Duodenal mucosa (tissue), 2 donors: Measurements from ENCODE around the gene C10orf90.

Experiments
- H3K27ac ChIP-seq: one replicate; pipeline ENCODE4 v1.7.0; 2013; ENCODE audit warnings: low read depth, low read length
- H3K27me3 ChIP-seq, 2 donors: one replicate each; pipeline ENCODE4 v1.7.0; 2013; ENCODE audit warnings: low read length in 2 of 2, control low read depth in 1 of 2; ENCODE audit not compliant: insufficient read depth in 2 of 2, control insufficient read depth in 1 of 2
- H3K36me3 ChIP-seq, 2 donors: one replicate each; pipeline ENCODE4 v1.7.0; 2013; ENCODE audit warnings: low read length in 2 of 2, control low read depth in 1 of 2; ENCODE audit not compliant: insufficient read depth in 2 of 2, control insufficient read depth in 1 of 2
- H3K4me1 ChIP-seq, 2 donors: one replicate each; pipeline ENCODE4 v1.7.0; 2013; ENCODE audit warnings: low read length in 2 of 2, control low read depth in 1 of 2; ENCODE audit not compliant: insufficient read depth in 2 of 2, control insufficient read depth in 1 of 2
- H3K4me3 ChIP-seq, 2 donors: one replicate each; pipeline ENCODE4 v1.7.0; 2013; ENCODE audit warnings: low read length in 2 of 2, low read depth in 1 of 2
- H3K9ac ChIP-seq, 2 donors: one replicate each; pipeline ENCODE4 v1.7.0; 2013; ENCODE audit warnings: low read length in 2 of 2, low read depth in 1 of 2
- H3K9me3 ChIP-seq, 2 donors: one replicate each; pipeline ENCODE4 v1.7.0; 2013; ENCODE audit warnings: low read length in 2 of 2, control low read depth in 1 of 2; ENCODE audit not compliant: control insufficient read depth in 1 of 2

C10orf90 gene

GRCh38 chr10:126674741-126675515 lies 4.4 kb upstream of the C10orf90 start:
- Histone ChIP-seq H3K27ac (no peak overlapping the region), H3K9ac (no peak overlapping the region), H3K36me3 (no peaks in the 10 kb centered on the region), H3K4me3 (no peak overlapping the region), H3K27me3 (no peaks in the 10 kb centered on the region), H3K9me3 (no peaks in the 10 kb centered on the region), H3K4me1 (no peaks in the 10 kb centered on the region)

GRCh38 chr10:126673565-126673964 lies 3.1 kb upstream of the C10orf90 start:
- no peaks in the 10 kb centered on the region for H3K36me3 ChIP-seq
- H3K9ac ChIP-seq = no peak overlapping the region
- H3K27ac ChIP-seq = no peak overlapping the region
- no peaks in the 10 kb centered on the region for H3K27me3 ChIP-seq
- no peaks in the 10 kb centered on the region for H3K9me3 ChIP-seq
- no peak overlapping the region for H3K4me3 ChIP-seq
- no peaks in the 10 kb centered on the region for H3K4me1 ChIP-seq

- H3K27me3 ChIP-seq = no peaks in the 10 kb centered on the region
- H3K9me3 ChIP-seq = no peaks in the 10 kb centered on the region
- no peak overlapping the region for H3K4me3 ChIP-seq
- no peak overlapping the region for H3K27ac ChIP-seq
- H3K36me3 ChIP-seq = no peaks in the 10 kb centered on the region
- no peaks in the 10 kb centered on the region for H3K4me1 ChIP-seq
- no peak overlapping the region for H3K9ac ChIP-seq
Measured at GRCh38 chr10:126671402-126671975, 996 bp upstream of the C10orf90 start.

- Histone ChIP-seq H3K27ac (no peak overlapping the region), H3K4me3 (no peak overlapping the region), H3K9me3 (no peaks in the 10 kb centered on the region), H3K9ac (no peak overlapping the region), H3K36me3 (no peaks in the 10 kb centered on the region), H3K4me1 (no peaks in the 10 kb centered on the region), H3K27me3 (no peaks in the 10 kb centered on the region)
Measured at GRCh38 chr10:126670895-126671261, 385 bp upstream of the C10orf90 start.

- Histone ChIP-seq H3K36me3 (no peaks in the 10 kb centered on the region), H3K27me3 (no peaks in the 10 kb centered on the region), H3K4me1 (no peaks in the 10 kb centered on the region), H3K4me3 (no peak overlapping the region), H3K9ac (no peak overlapping the region), H3K27ac (no peak overlapping the region), H3K9me3 (no peaks in the 10 kb centered on the region)
Measured at GRCh38 chr10:126669168-126669567, 1.3 kb downstream of the C10orf90 start.

- no peak overlapping the region for H3K27ac ChIP-seq
- no peaks in the 10 kb centered on the region for H3K36me3 ChIP-seq
- H3K27me3 ChIP-seq = no peaks in the 10 kb centered on the region
Measured at GRCh38 chr10:126668505-126668904, 2.0 kb downstream of the C10orf90 start.

GRCh38 chr10:126667568-126667967 lies 2.9 kb downstream of the C10orf90 start:
- H3K27ac ChIP-seq = no peak overlapping the region
- no peak overlapping the region for H3K9ac ChIP-seq

More at GRCh38 chr10:126668505-126668904, 2.0 kb downstream of the C10orf90 start:
- Histone ChIP-seq H3K4me1 (no peaks in the 10 kb centered on the region), H3K9ac (no peak overlapping the region), H3K9me3 (no peaks in the 10 kb centered on the region), H3K4me3 (no peak overlapping the region)

GRCh38 chr10:126665207-126665606 lies 5.3 kb downstream of the C10orf90 start:
- no peaks in the 10 kb centered on the region for H3K9me3 ChIP-seq
- no peak overlapping the region for H3K4me3 ChIP-seq
- H3K27ac ChIP-seq = no peak overlapping the region
- H3K4me1 ChIP-seq = peaks cover 0 to 11% of the 10 kb centered on the region in 2 donors
- no peaks in the 10 kb centered on the region for H3K36me3 ChIP-seq
- no peak overlapping the region for H3K9ac ChIP-seq
- H3K27me3 ChIP-seq = no peaks in the 10 kb centered on the region

More at GRCh38 chr10:126667568-126667967, 2.9 kb downstream of the C10orf90 start:
- Histone ChIP-seq H3K4me3 (no peak overlapping the region), H3K27me3 (no peaks in the 10 kb centered on the region), H3K36me3 (no peaks in the 10 kb centered on the region), H3K4me1 (peaks cover 0 to 6% of the 10 kb centered on the region in 2 donors), H3K9me3 (no peaks in the 10 kb centered on the region)

GRCh38 chr10:126663880-126664279 lies 6.6 kb downstream of the C10orf90 start:
- no peaks in the 10 kb centered on the region for H3K27me3 ChIP-seq
- no peak overlapping the region for H3K9ac ChIP-seq
- no peak overlapping the region for H3K4me3 ChIP-seq
- H3K27ac ChIP-seq = no peak overlapping the region
- no peaks in the 10 kb centered on the region for H3K9me3 ChIP-seq
- H3K36me3 ChIP-seq = no peaks in the 10 kb centered on the region
- peaks cover 0 to 11% of the 10 kb centered on the region in 2 donors for H3K4me1 ChIP-seq

- no peak overlapping the region for H3K9ac ChIP-seq
- no peaks in the 10 kb centered on the region for H3K27me3 ChIP-seq
- H3K4me1 ChIP-seq = peaks cover 0 to 11% of the 10 kb centered on the region in 2 donors
- H3K27ac ChIP-seq = no peak overlapping the region
- H3K4me3 ChIP-seq = no peak overlapping the region
- no peaks in the 10 kb centered on the region for H3K9me3 ChIP-seq
- H3K36me3 ChIP-seq = no peaks in the 10 kb centered on the region
Measured at GRCh38 chr10:126663328-126663727, 7.2 kb downstream of the C10orf90 start.
